Activated CD8-positive, alpha-beta memory T cell treated with anti-CD3 and anti-CD28 coated beads, Interleukin-2, amount 50 U/mL, for 1 hour (primary cell): ENCODE results near the gene ARID1B.

Experiments used
- DNase-seq: peaks from one replicate; pipeline ENCODE4 v3.0.0-alpha.2; 2020; ENCODE audit errors: extremely low read depth

The ARID1B gene

DNA sequence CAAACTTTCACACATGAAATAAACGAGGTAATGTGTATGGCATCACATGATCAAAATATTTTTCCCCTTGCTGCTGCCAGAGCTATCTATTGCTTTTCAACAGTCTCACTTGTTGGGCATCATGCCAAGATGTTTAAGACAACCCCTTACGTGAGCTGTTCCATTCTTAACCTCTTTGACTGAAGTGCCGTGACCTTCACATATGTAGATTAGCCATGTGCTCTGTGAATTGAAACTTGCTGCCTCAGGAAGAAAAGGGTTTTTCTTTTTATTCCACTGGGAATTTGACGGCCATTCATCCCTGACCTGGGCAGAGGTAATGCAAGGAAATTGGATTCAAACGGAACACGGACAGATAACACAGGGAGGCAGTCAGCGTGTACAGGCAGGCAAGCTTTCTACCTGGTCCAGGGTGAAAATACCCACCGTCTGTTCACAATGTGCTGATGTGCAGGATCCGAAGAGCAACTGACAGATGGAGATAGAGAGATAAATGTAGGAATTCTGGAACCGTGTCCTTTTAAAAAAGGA lies 14.2 kb downstream of the ARID1B start:
- no peak for DNase-seq

DNA sequence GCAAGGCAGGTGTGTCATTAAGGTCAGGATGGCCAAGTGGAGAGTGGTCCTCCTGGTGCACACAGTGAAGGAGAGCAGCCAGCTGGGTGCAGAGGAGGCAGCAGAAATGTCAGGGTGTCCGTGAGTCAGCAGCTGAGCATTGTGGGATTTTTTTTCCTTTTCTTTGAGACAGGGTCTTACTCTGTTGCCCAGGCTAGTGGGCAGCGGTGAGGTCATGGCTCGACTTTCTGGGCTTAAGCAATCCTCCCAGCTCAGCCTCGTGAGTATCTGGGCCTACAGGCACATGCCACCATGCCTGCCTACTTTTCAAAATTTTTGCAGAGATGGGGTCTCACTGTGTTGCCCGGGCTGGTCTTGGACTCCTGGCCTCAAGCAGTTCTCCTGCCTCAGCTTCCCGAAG lies 16.0 kb downstream of the ARID1B start:
- DNase-seq, result no peak

DNA sequence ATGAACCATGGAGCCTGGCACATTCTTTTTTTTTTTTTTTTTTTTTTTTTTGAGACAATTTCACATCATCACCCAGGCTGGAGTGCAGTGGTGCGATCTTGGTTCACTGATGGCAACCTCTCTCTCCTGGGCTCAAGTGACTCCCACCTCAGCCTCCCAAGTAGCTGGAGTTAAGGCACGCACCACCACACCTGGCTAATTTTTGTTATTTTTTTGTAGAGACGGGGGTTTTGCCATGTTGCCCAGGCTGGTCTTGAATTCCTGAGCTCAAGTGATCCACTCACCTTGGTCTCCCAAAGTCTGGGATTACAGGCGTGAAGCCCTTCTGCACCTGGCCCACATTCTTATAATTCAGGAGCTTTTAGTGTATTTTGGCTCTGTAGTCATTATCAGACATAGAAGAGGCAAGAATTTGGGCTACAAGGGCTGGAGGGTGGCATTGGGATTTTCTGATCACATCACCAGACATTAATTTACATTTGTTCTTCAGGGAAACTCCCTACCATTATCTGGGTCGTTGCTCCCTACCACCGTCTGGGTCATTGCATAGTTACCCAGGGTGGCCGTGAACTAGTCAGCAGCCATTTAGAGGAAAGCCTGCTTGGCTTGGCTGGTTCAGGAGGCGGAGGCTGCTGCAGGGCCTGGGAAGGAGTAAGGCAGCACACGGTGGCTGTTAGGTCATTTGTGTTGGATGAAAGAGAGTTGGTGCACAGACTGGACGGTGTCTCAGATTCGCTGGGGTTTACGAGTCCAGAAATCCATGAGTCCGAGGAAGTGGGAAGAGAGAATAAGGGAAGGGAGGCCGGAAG lies 17.6 kb downstream of the ARID1B start:
- DNase-seq, result no peak

DNA sequence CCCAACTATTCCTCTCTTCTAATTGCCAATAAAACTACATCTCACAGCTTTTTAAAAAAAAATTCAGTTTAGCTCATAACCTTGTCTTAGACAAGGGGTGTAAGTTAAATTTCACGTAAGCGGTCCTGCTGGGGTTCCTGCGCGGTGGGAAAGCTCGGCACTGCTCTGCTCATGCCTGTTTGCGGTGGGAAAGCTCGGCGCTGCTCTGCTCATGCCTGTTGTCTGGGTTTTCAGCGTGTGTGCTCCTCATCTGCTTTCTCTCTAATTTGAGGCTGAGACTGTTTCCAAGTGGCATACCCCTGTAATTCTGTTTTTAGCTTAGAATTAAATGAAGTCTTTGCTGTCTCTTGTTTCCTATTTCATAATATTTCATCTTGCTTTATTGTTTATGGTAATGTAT lies 18.6 kb downstream of the ARID1B start:
- no peak for DNase-seq

DNA sequence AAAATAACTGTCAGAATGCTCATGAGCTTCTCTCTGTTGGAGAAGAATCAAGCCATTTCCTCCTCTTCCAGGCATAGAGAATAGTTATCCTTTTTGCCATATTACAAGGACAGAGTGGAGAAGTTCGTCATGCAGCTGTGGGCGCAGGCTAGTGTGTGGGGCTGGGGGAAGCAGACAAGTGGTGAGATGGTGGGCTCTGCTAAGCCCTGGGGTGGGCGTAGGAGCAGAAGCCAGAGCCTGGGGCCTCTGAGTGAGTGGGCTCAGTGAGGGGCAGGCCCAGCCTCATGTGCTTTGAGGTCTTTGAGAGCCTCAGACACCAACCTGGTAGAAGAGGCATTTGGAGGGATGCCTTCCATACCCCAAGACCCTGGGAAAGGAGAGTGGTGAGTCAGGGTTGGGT lies 19.4 kb downstream of the ARID1B start:
- no peak for DNase-seq

DNA sequence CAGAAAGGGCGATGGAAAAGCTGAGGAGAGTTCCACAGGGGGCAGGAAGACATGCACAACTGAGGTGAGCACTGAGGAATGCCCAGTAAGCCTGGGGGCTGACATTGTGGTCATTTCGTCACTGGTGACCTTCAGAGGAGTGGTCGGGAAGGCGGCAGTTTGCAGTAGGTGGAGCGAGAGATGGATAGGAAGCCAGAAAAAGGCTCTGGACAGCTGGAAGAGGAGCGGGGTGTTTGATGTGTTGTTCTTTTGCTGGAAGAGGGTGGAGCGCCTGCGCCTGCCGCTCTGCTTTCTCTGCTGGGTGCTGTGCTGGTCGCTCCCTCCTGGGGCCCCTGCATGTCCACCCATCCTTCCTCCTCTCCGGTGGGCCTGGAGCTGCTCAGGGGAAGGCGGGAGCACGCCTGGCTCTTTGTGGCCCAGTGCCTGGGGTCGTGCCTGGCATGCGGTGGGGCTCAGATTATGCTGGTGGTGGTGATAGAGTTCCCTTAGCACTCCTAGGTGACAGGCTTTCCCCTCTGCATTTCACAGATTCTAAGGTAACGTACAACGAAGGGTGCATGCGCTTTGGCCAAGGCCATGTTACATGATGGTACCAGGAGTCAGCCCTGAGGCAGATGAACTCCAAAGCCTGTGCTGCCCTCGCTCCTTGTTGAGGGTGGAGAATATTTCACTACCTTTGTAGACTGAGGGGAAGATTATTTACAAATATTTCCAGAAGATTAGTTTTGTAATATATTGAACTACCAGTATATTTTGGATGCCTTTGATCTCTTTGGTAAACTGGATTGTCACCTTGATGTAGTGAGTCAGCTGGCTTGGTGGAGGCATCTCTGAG lies 20.9 kb downstream of the ARID1B start:
- DNase-seq, result no peak

DNA sequence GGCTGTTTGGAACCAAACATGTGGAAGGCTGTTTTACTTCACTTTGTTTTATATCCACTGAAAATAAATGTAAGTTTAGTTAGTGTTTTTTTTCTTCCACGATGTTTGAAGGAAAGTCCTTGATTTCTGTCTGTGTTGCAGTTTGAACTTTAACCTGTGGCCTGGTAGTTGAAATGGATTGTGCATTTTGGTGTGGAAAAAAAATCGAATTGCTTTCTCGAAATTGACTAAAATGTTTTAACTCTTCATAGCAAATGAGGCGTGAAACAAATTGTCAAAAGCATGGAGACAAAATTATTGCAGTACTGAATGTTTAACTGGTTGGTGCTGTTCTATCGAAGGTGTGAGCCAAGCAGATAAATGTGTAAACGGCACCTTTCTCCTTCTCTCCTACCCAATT lies 24.5 kb downstream of the ARID1B start:
- no peak for DNase-seq

DNA sequence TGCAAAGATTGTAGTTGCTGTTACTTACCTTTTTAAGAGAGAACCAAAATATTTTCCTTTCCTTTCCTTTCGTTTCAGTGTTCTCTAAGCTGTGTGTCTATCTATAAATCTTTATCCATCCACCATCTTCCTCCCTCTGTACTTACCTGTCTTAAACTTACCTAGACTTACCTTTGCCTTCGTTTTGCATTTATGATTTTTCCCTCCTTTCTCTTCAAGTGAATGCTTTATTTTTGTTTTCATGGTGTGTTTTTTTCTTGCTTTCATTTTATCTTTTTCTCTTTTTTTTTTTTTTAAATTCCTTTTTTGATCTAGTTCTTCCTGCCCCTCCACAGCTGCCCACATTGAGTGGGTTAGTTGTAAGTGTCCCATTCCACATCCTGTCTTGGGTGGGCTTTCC lies 26.2 kb downstream of the ARID1B start:
- no peak for DNase-seq

DNA sequence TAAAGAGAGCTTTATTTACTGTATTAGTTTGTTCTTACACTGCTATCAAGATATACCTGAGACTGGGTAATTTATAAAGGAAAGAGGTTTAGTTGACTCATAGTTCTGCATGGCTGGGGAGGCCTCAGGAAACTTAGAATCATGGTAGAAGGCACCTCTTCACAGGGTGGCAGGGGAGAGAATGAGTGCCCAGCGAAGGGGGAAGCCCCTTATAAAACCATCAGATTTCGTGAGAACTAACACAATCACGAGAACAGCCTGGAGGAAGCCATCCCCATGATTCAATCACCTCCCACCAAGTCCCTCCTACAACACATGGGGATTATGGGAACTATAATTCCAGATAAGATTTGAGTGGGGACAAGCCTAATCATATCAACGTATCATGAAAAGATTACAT lies 27.2 kb downstream of the ARID1B start:
- DNase-seq, result no peak

DNA sequence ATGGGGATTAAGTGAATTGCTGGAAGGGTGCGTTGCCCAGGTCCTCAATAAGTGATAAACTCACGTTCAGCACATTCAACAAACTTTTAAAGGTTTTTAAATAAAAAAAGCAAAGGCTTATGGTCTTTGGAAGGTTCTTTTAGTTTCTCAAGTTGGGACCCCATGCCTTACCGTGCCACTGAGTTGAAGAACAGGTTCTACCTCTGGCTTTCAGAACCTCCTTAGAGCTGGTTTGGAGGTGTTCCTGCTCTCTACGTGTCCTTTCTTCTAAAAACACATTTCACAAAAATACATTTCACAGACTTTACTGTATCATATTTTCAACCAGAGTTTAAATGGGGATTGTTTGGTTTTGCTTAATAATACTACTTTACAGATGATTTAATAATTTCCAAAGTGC lies 29.0 kb downstream of the ARID1B start:
- no peak for DNase-seq

DNA sequence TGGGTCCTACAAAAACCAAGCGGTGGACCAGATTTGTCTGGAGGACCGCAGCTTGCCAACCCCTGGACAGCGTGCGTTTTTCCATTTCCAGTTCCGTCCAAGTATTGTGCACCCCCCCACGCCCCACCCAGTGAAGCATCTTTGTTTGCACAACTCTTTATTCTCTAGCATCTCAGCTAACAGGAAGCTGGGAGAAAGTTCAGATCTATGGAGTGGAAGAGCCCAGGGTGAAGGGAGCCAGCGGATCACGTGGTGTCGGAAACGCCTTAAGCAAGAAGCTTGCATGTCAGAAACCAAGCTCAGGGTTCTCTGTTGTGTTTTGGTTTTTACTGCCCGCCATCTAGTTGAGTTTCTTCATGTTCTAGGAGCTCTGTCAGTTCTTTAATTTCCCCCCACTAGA lies 29.9 kb downstream of the ARID1B start:
- no peak for DNase-seq

DNA sequence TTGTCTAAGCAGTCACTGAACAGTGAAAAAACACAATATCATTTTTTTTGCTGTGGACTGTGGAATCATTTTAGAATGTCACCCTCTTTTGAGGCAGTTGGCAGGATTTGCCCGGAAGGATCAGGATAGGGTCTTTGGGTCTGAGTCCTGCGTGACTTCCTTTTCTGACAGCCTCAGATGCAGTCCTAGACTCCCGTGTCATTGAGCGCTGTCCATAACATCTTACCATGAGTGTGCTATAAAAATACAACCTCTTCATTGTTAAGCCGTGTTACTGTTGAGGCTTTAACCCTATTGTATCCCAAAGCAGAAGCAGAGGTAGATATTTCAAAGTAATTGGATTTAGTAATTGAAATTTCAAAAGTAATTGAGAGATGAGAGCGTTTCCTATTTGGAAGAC lies 30.6 kb downstream of the ARID1B start:
- DNase-seq, result no peak

DNA sequence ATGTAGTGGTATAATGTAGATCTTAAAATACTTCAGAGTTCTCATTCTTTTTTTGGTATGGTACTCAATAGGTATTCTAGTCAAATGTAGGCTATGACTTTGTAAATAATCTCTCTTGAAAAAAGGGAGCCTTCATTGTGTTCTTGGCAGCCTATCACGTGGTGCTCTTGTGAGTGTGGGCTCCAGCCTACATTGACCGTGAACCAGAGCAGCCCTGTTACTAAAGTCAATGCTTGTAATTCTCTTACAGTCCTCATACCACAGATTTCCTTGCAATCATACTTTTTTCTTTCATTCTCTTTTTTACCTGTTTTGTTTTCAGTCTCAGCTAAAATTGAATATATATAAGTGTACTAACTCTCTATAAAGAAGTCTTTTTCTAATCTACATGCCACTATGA lies 31.1 kb downstream of the ARID1B start:
- DNase-seq, result no peak

DNA sequence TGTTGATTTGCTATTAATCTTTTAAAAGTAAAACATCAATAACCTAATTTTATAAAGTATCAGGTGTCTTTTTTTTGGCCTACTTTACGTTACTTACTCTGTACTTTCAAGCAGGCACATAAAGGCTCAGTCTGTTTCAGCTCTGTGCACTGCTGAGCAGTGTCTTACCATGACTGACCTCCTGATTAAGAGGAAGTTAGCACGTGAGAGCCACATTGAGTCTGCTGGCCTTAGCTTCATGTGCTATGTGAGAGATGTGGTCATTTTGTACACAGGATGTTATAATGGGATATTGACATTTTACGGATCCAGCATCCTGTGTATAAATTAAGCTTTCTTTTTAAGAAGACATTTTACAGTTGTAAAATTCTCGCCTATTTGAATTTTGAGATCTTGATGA lies 31.9 kb downstream of the ARID1B start:
- DNase-seq, result no peak

DNA sequence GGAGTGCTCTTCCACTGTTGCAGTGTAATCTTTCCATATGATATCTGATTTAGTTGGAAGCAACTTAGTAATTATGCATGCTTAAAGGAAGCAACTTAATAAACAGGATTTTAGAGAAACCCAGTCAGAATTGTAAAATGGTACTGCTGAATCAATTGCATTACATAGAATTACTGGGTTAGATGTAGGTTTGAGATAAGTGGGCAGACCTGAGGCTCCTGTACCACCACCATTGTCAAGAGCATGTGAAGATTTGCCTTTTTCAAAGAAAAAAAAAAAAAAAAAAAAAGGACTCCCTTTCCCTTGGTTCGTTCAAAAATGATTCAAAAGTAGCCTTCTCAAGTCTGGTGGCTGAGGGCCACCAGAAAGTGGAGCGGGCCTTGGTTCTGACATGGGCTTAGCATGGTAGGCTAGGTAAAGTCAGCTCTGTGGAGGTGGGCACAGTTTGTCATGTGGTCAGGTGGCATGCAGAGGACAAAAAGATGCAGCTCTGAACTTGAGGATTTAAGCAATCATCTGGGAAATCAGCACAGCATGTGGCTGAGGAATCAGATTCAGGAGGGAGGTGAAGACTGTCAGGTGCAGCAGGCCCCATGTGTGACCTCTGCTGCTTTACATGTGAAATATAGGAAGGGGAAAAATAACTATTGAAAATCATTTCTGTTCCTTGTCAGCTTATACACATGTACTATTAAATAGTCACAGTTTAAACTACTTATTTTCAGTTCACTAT lies 32.4 kb downstream of the ARID1B start:
- no peak for DNase-seq

DNA sequence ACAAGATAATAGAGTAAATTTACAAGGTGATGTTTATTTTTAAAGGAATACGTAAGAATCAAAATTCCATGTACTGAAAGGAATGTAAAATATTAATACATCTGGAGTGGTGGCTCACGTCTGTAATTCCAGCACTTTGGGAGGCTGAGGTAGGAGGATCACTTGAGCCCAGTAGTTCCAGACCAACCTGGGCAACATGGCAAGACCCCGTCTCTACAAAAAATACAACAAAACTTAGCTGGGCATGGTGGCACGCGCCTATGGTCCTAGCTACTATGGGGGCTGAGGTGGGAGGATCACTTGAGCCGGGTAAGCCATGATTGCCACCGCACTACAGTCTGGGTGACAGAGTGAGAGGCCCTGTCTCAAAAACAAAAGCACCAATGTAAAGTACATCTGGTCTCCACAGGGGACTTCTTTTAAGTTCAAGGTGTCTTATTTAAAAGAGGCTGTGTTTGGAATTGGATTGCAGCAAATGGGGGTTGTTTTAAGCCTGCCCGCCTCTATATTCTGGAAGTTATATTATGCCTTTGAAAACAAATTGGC lies 36.9 kb downstream of the ARID1B start:
- no peak for DNase-seq

DNA sequence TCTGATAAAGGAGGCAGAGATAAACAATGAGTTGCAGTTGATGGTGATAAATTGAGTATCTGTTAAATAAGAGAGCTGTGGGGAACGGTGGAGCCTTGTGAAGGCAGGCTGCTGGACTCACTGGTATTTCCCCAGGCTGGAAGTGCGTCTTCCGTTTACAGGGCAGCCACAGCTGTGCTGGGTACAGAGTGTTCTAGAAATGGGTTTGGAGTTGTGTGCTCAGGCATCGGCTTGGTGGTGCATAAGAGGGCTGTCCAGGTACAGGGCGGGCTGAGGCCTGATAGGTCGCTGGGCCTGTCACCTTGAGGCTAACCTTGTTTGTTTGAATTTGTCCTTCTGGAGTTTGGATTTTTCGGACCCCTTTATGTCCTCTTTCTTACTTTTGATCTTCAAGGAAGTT lies 39.3 kb downstream of the ARID1B start:
- DNase-seq, result no peak

DNA sequence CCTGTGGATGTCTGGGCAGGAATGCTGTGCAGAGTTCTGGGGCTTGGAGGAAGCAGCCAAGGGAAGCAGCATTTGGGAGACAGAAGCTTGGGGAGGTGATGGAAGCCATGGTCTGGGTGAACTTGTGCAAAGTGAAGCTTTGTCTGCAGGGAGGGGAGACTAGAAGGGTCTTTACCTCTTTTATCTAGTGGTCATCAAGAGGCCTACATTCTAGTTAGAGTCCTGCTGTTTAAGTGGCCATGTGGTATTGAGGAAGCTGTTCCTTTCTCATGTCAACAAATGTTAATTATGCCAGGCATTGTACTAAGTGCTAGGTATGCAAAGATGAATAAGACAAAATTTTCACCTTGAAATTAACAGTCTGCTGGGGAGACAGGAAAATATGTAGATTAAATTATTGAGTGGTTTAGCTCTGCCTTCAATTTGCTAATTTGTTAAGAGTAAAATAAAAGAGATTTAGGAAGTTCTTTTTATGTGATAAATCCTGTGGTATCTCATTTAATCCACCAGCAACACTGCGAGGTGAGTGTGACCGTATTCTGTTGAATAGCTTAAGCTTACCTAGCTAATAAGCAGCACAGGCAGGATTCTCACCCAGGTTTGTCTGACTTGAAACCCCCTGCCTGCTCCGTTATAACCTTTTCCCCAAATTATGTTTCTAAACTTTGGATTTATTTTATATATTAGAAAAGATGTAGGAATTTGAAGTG lies 43.1 kb downstream of the ARID1B start:
- no peak for DNase-seq

DNA sequence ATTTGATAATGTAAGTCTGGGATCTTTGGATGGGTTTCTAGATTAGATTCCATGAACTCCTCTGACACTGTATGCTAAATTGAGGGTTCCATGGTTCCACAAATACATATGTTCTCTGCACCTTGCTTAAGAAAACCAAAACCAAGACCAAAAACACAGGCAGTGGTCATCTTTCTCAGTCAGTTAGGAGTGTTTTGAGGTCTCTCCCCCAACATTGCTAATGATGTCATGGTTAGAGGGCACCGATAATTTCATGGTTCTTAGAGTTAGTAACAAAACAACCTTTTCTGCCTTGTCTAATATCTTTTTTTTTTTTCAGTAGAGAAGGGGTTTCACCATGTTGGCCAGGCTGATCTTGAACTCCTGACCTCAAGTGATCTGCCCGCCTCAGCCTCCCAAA lies 44.5 kb downstream of the ARID1B start:
- no peak for DNase-seq

DNA sequence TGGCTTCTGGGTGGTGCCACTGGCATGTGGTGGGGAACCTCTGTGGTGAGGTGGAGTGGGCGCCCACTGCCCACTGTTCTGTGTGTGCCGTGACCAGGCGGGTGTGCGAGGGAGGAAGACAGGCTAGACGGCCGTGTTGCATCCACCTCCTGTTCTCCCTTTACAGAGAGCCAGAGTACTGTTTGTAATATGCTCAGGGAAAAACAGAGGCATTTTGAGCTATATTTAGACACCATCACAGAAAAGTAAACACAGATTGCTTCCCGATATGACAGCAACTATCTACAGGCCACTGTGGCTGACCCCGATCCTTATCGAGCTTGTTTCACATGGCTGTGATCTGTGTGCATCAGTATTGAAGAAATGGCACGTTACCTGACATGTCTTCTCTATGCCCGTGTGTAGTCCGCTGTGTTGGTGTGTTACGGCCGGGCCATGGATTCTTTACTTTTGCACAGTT lies 45.6 kb downstream of the ARID1B start:
- no peak for DNase-seq

DNA sequence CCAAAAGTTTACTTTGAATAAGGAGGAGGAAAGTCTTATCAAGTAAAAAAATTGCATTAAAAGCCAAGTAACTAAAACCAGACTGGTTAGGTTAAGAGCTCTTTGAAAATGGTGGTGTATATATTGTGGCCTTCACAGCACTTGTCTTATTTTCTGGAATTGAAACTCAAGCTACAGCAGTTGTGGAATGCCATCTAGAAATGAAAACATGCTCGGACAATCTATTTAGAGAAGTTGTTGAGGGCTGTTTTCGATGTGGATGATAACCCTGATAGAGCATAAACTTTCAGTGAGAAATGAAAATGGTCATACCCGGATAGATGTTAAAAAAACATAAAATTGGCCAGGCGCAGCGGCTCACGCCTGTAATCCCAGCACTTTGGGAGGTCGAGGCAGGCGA lies 47.0 kb downstream of the ARID1B start:
- no peak for DNase-seq
